GM18520 (cell line): ENCODE results near the gene LRG1.

ENCODE experiments used
- ATAC-seq: cut with Tn5 transposase; IDR thresholded peaks from one replicate; pipeline ENCODE4 v1.9.1; 2021; ENCODE audit not compliant: unreplicated experiment

Gene LRG1

DNA sequence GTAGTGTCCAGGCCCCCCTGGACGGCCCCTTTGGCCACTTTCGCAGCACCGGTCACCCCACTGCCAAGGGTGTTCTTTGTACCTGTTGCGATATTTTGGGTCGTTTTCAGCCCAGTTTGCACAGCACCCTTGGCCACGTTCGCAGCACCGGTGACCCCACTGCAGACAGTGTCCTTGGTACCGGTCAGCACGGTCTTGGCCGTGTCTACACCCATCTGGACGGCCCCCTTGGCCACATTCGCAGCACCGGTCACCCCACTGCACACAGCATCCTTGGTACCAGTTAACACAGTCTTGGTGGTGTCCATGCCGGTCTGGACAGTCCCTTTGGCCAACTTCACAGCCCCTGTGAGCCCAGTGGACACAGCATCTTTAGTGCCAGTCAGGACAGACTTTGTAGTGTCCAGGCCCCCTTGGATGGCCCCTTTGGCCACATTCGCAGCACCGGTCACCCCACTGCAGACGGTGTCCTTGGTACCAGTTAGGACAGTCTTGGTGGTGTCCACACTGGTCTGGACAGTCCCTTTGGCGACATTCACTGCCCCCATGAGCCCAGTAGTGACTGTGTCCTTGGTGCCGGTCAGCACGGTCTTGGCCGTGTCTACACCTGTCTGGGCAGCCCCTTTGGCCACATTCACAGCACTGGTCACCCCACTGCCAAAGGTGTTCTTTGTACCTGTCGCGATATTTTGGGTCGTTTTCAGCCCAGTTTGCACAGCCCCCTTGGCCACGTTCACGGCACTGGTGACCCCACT lies 28.4 kb downstream of the LRG1 start:
- no peak for ATAC-seq

- no peak for ATAC-seq
These were observed 29.2 kb downstream of the LRG1 start for GRCh38 chr19:4510435-4511255.

DNA sequence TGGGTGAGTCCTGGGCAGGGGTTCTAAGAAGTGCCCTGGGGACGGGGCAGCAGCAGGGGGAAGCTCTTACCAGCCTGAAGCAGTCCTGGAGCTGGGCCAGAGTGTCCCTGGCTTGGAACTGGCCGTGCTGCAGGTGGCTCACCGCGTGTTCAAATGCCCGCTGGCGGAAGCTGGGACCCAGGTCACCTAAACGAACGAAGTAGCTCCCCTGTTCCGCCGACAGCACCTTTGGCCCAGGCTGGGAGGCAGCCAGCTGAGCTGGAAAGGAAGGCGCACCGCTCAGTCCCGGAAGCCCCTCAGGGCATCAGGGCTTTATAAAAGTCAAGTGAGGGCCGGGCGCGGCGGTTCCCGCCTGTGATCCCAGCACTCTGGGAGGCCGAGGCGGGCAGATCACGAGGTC lies 31.1 kb downstream of the LRG1 start:
- no peak for ATAC-seq

- no peak for ATAC-seq
These were observed 32.0 kb downstream of the LRG1 start for GRCh38 chr19:4507804-4508203.

DNA sequence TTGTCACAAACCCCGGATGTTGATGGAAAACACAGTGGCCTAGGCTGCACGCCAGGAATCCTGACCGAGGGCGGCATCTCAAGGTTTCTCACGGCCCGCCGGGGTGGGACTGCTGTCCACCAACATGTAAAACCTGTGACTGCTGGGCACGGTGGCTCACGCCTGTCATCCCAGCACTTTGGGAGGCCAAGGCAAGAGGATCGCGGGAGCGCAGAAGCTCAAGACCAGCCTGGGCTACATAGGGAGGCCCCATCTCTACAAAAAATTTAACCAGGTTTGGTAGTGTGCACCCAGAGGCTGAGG lies 32.7 kb downstream of the LRG1 start:
- ATAC-seq = no peak

DNA sequence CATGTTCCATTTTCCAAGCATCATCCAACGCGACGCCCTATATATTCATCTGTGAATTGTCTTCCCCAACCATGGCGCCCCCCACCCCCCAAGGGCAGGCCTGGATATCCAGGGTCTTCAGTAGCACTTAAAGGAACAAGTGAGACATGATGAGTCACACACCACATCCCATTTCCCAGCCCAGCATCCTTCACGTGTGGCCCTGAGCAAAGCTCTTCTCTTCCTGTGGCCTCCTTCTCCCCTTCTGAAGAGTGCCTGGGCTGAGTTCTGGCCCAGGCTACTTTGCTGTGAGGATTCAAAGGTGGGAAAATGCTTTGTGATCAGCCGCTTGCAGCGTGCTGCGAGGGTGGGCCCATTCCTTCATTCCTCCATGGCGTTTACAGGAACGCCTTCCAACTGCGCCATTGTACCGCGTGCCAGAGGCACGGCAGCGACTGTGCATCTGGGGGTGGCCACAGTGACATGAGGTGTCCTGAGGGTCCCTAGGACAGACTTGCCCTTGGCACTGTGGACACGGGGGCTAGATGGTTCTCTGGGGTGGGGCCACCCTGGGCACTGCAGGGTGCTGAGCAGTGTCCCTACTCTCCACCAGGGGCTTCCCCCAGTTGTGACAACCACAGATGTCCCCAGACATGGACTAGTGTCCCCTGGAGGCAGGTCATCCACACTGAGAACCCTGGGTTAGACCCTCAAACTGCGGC lies 33.2 kb downstream of the LRG1 start:
- no peak for ATAC-seq

GRCh38 chr19:4505570-4506448 lies 34.0 kb downstream of the LRG1 start:
- ATAC-seq = no peak

- ATAC-seq = no peak
These were observed 34.8 kb downstream of the LRG1 start for GRCh38 chr19:4504891-4505569.

DNA sequence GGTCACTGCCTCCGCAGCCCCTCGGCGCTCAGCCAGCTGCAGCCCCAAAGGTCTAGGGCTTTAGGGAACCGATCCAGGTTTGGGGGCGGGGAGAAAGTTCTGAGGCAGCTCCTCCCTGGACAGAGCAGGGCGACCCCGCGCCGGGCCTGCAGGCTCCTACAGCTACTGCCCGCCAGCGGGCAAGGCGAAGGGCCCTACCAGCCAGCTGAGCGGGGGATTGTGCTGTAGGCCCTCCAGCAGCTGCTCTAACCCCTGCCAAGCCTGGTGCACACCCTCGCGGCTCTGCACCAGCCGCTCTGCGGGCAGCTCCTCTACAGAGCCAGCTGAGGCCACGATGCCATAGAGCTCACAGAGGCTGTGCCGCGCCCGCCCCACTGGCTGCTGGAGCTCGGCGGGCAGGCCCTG lies 35.5 kb downstream of the LRG1 start:
- ATAC-seq = no peak

GRCh38 chr19:4503825-4504170 lies 36.0 kb downstream of the LRG1 start:
- no peak for ATAC-seq

- no peak for ATAC-seq
These were observed 36.6 kb downstream of the LRG1 start for GRCh38 chr19:4503132-4503824.

DNA sequence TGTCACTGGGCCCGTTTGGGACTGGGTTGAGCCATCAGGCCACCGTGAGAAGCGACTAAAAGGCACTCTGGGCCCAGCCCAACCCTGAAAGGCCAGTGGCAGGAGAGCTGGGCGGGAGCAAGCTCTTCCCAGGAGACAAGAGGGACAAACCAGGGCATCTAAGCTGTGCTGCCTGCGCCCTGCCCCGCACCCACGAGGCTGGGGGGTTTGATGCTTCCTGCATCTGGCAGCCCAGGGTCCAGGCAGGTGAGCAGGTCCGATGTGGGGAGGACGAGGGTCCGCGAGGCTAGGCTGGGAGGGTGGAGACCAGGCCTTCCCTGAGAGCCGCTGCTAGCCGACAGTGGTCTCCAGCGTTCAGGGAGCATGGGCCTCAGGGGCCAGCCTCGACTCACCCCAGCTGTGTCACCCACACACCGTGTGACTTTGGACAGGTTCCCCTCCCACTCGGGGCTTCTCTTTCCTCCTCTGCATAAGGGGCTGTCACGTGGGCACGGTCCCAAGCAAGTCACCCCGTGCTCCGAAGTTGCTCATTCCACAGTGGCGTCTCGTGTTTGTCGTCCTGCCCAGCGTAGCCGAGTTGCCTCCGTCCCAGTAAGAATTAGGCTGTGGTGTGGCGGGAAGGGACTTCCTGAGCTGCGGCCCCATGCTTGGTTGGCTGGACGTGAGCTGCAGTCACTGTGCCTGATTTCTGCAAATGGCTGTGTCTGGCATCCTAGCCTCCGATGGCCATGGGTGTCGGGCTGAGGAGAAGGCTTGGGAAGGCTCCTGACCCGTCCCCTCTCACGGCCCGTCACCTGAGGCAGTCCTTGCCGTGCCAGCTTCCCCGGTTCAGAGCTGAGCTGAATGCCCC lies 37.3 kb downstream of the LRG1 start:
- no peak for ATAC-seq

GRCh38 chr19:4501691-4502090 lies 38.1 kb downstream of the LRG1 start:
- no peak for ATAC-seq

DNA sequence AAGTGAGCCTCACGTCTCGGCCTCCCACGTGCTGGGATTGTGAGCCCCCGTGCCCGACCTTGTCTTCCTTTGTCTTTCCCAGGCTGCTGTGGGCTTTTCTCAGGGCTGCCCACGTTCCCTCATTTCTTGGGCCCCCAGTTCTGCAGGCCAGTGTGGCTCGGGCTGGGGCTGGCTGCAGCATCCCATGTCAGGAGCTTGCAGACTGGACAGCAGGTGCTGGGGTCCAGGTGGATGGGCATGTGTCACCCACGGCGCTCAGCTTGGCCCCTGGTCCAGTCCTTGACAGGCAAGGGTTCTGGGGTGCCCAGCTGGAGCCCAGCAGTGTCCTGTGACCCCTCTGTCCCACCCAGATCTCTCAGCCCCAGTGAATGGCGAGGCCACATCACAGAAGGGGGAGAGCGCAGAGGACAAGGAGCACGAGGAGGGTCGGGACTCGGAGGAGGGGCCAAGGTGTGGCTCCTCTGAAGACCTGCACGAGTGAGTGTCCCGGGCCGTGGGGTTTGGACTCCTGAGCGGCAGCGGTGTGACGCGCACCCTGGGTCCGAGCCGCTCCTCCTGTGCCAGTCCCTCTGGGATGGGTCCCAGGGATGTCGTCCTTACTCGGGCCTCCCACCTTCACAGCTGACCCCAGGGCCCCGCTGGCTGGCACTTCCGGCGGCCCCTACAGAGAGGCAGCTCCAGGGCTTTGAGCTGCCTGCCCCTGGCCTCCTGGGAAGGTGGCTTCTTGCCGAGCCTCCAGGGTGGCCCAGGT lies 38.8 kb downstream of the LRG1 start:
- ATAC-seq = no peak

- ATAC-seq = no peak
These were observed 40.0 kb downstream of the LRG1 start for GRCh38 chr19:4499855-4500254.

GRCh38 chr19:4499318-4499717 lies 40.5 kb downstream of the LRG1 start:
- no peak for ATAC-seq

DNA sequence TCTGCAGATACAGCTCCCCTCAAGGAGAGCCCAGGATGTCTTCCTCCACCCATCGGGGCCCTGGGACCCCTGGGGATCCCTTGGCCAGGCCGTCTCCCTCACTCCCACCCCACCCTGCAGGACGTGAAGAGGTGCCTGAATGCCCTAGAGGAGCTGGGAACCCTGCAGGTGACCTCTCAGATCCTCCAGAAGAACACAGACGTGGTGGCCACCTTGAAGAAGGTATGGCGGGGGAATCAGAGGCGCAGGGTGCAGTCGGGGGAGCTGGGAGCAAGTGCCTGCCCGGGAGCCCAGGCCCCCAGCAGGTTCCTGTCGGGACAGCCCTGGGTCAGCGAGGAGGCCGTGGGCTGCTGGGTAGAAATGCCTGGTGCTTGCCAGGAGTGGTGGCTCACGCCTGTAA lies 41.1 kb downstream of the LRG1 start:
- no peak for ATAC-seq

DNA sequence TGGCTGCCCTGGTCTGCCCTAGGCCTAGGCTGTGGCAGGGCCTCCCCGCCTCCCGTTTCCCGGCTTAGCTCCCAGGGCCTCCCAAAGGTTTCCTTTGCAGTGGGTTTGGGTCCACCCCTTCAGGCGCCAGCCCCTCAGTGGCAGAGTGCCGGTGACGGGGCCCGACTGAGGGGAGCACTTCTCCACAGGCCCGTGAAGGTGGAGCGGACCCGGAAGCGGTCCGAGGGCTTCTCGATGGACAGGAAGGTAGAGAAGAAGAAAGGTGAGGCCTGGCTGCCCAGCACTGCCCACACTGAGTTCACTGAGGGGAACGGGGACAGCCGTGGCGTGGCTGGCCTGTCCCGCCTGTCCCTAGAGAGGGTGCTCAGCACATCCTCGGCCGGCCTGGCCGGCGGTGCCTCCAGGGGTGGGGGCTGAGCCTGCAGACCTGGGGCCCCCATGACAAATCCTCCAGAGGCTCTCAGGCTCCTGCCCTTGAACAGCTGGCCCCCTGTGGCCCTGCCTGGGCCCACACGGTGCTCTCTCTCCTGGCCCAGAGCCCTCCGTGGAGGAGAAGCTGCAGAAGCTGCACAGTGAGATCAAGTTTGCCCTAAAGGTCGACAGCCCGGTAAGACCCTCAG lies 42.0 kb downstream of the LRG1 start:
- ATAC-seq = no peak
